MM.1S (cell line): Measurements from ENCODE around the gene ANKS4B.

ENCODE experiments used
- DNase-seq: peaks from one replicate; pipeline ENCODE4 v3.0.0-alpha.2; 2015
- H2AFZ ChIP-seq: fragments of 300-600 bp; sonication (generic); 2 replicates; pipeline ENCODE4 v1.6.0; 2016; ENCODE audit warnings: antibody characterized with exemption, low read length
- H3F3A ChIP-seq: fragments of 300-600 bp; sonication (generic); 2 replicates; pipeline ENCODE4 v1.6.1; 2016; ENCODE audit warnings: mild to moderate bottlenecking, antibody characterized with exemption, low read length, moderate library complexity, mixed read lengths; ENCODE audit not compliant: insufficient read depth
- H3K27ac ChIP-seq: fragments of 300-600 bp; sonication (generic); 2 replicates; pipeline ENCODE4 v1.5.1; 2016; ENCODE audit warnings: mild to moderate bottlenecking, low read length
- H3K27me3 ChIP-seq: fragments of 300-600 bp; sonication (generic); replicated peaks from 2 replicates; pipeline ENCODE4 v1.6.0; 2016; ENCODE audit warnings: low read length; ENCODE audit not compliant: insufficient read depth
- H3K36me3 ChIP-seq: fragments of 300-600 bp; sonication (generic); replicated peaks from 2 replicates; pipeline ENCODE4 v1.6.1; 2016; ENCODE audit warnings: mild to moderate bottlenecking, low read length, mixed read lengths; ENCODE audit not compliant: insufficient read depth
- H3K4me1 ChIP-seq: fragments of 300-600 bp; sonication (generic); 2 replicates; pipeline ENCODE4 v1.6.1; 2016; ENCODE audit warnings: low read length, mixed read lengths
- H3K4me2 ChIP-seq: fragments of 300-600 bp; sonication (generic); 2 replicates; pipeline ENCODE4 v1.6.0; 2016; ENCODE audit warnings: low read depth, low read length
- H3K4me3 ChIP-seq: fragments of 300-600 bp; sonication (generic); 2 replicates; pipeline ENCODE4 v1.5.1; 2016; ENCODE audit warnings: low read length, mixed read lengths
- H3K79me2 ChIP-seq: fragments of 300-600 bp; sonication (generic); 2 replicates; pipeline ENCODE4 v1.6.1; 2016; ENCODE audit warnings: mixed run types, low read length, mixed read lengths
- H3K9ac ChIP-seq: fragments of 300-600 bp; sonication (generic); 2 replicates; pipeline ENCODE4 v1.6.1; 2016; ENCODE audit warnings: low read length, mixed read lengths
- H3K9me2 ChIP-seq: fragments of 300-600 bp; sonication (generic); replicated peaks from 2 replicates; pipeline ENCODE4 v1.6.1; 2016; ENCODE audit warnings: mild to moderate bottlenecking, low read length, mixed read lengths; ENCODE audit not compliant: insufficient read depth
- H3K9me3 ChIP-seq: fragments of 300-600 bp; sonication (generic); replicated peaks from 2 replicates; pipeline ENCODE4 v1.6.1; 2016; ENCODE audit warnings: mild to moderate bottlenecking, low read length, mixed read lengths; ENCODE audit not compliant: insufficient read depth
- H4K20me1 ChIP-seq: fragments of 300-600 bp; sonication (generic); 2 replicates; pipeline ENCODE4 v1.6.1; 2016; ENCODE audit warnings: mild to moderate bottlenecking, low read length, moderate library complexity, mixed read lengths; ENCODE audit not compliant: insufficient read depth
- EZH2 ChIP-seq: fragments of 300-600 bp; sonication (generic); optimal IDR thresholded peaks from 2 replicates; pipeline ENCODE3; 2017; ENCODE audit warnings: low read depth, mild to moderate bottlenecking, antibody characterized with exemption, low read length, mixed read lengths
- EZH2phosphoT487 ChIP-seq: fragments of 300-600 bp; sonication (generic); IDR thresholded peaks from 2 replicates; pipeline ENCODE4 v1.6.1; 2018; ENCODE audit warnings: antibody characterized with exemption, low read length
- TF ChIP-seq, protein P1 (sequence below): fragments of 300-600 bp; sonication (generic); IDR thresholded peaks from 2 replicates; pipeline ENCODE4 v1.5.1; 2016; ENCODE audit warnings: antibody characterized with exemption, low read length, mixed read lengths

ANKS4B gene

DNA sequence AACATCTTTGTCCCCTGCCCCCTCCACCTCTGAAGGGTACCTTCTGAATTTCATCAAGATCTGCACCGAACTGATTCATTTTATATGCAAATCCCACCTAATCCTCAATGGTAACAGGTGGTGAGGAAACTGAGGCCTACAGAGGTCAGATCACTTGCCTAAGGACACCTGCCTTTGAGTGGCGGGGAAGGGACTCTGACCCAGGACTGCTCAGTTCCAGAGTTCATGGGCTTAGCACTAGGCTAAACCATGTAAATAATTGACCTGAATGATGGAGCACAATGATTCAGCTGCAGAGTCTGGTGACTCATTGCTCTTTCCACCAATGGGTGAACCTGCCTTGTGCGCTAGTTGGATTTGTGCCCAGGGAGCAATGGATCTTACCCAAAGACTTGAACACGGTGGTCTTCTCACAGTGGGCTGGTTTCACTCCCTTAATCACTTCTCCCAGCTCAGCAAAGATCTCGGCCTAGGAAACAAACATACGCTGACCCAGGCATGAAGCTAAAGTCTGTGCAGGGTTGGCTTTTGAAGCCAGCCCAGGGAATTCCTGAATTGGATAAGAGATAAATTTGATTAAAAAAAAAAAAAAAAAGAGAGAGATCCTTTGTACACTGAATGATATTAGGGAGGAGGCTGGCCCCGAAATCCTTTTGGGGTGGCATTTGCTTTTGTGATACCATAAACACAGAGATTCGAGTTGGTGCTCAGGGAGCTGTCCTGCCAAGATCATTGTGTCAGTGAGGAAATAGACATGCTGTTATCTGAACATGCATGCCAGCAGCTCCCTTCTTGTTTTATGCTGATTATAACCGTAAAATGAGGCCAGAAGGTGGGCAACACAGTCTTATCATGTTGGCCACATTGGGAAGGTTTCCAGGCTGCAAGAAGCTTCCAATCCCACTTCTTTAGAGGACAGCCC is 27.6 kb downstream of the ANKS4B start:
- no peaks in the 10 kb centered on the region for H4K20me1 ChIP-seq
- TF ChIP-seq EZH2 (no peak), EZH2phosphoT487 (no peak)
- H2AFZ ChIP-seq, result no peak overlapping the region
- no peak overlapping the region for H3K4me2 ChIP-seq
- no peak overlapping the region for H3K4me3 ChIP-seq
- no peaks in the 10 kb centered on the region for H3K27me3 ChIP-seq
- H3K79me2 ChIP-seq, result no peaks in the 10 kb centered on the region
- no peaks in the 10 kb centered on the region for H3K36me3 ChIP-seq
- peaks cover 9% of the 10 kb centered on the region for H3K4me1 ChIP-seq
- no peak overlapping the region for H3K27ac ChIP-seq
- DNase-seq, result no peak
- H3K9me3 ChIP-seq, result no peaks in the 10 kb centered on the region
- no peaks in the 10 kb centered on the region for H3K9me2 ChIP-seq
- no peaks in the 10 kb centered on the region for H3F3A ChIP-seq
- no peak overlapping the region for H3K9ac ChIP-seq

DNA sequence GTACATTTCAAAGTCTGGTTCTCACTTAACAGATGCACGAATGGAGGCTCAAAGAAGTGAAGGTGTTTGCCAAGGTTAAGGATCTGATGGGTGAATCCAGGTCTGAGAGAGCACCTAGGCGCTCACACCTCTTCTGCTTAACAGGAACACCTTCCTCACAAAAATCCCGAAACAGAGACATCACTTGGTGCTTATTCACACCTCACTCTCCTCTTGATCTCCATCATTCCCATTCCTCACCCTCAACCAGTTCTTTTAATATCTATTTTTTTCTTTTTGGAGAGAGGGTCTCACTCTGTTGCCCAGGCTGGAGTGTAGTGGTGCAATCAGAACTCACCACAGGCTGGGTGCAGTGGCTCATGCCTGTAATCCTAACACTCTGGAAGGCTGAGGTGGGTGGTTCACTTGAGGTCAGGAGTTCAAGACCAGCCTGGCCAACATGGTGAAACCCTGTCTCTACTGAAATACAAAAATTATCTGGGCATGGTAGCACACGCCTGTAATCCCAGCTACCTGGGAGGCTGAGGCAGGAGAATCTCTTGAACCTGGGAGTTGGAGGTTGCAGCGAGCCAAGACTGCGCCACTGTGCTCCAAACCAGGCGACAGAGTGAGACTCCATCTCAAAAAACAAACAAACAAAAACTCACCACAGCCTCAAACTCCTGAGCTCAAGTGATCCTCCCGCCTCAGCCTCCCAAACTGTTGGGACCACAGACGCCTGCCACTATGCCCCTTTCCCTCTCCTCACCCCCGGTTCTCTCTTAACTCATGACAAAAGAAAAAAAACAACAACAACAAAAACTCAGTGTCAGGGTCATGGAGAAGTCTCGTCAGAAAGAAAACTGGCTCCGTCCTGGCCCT is 29.5 kb downstream of the ANKS4B start:
- no peak overlapping the region for H3K4me3 ChIP-seq
- H3K4me2 ChIP-seq, result peak overlapping the region; percentile 20

DNA sequence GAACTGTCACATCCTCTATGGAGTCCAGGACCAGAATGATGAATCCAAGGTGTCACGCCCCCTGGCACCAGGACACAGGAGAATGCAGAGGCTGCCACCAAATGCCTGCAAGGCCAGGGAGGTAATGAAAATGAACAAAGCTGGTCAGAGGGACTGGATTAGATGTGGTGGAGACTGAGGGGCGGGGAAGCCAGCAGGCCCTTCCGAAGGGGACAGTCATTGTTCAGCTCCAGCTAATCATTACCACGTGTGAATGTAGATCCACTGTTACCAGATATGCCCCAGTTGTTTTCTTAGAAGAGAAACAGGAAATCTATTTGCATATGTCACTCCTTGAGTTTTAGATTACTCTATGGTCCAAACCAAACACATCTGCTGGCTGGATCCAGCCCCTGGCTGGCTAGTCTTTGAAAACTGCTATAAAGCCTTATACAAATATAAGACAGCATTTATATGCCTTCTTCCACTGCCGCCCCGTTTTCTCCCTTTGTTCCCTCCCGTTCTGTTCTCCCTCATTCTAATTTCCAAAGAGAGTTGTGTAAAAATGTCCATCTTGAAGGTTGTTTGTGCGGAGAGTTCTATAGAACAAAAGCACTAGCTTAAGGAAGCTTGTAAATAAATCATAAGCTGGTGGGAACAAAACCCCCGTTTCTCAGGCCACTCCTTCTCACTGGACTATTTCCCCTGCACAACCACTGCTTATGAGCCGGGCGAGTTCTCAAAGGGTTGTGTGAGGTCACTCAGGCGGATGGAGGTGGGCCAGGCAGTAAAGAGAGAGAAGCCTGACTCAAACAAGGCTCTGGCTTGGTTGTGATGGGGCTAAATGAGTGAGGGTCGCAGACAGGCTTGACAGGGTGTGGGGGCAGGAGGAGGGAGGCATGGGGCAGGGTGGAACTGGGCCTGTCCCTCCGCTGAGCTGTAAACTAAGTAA is 30.4 kb downstream of the ANKS4B start:
- H3K27ac ChIP-seq, result no peak overlapping the region
- peak; percentile 33 for DNase-seq
- no peaks in the 10 kb centered on the region for H3K79me2 ChIP-seq
- H3K9ac ChIP-seq, result no peak overlapping the region
- no peaks in the 10 kb centered on the region for H4K20me1 ChIP-seq
- H3K4me1 ChIP-seq, result peaks cover 9% of the 10 kb centered on the region
- H2AFZ ChIP-seq, result 0 out of 2 replicates have a peak overlapping the region, but pooled peaks have one; percentile 5
- no peaks in the 10 kb centered on the region for H3K9me3 ChIP-seq
- H3F3A ChIP-seq, result no peaks in the 10 kb centered on the region
- H3K4me2 ChIP-seq, result peak overlapping the region; percentile 20
- no peaks in the 10 kb centered on the region for H3K9me2 ChIP-seq
- H3K36me3 ChIP-seq, result no peaks in the 10 kb centered on the region
- TF ChIP-seq, protein P1, sequence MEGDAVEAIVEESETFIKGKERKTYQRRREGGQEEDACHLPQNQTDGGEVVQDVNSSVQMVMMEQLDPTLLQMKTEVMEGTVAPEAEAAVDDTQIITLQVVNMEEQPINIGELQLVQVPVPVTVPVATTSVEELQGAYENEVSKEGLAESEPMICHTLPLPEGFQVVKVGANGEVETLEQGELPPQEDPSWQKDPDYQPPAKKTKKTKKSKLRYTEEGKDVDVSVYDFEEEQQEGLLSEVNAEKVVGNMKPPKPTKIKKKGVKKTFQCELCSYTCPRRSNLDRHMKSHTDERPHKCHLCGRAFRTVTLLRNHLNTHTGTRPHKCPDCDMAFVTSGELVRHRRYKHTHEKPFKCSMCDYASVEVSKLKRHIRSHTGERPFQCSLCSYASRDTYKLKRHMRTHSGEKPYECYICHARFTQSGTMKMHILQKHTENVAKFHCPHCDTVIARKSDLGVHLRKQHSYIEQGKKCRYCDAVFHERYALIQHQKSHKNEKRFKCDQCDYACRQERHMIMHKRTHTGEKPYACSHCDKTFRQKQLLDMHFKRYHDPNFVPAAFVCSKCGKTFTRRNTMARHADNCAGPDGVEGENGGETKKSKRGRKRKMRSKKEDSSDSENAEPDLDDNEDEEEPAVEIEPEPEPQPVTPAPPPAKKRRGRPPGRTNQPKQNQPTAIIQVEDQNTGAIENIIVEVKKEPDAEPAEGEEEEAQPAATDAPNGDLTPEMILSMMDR, result no peak
- TF ChIP-seq EZH2phosphoT487 (no peak), EZH2 (no peak)
- H3K27me3 ChIP-seq, result no peaks in the 10 kb centered on the region
- H3K4me3 ChIP-seq, result no peak overlapping the region

More for the DNA sequence above, 29.5 kb downstream of the ANKS4B start:
- Histone ChIP-seq H3K79me2 (no peaks in the 10 kb centered on the region), H3K9ac (no peak overlapping the region), H2AFZ (0 out of 2 replicates have a peak overlapping the region, but pooled peaks have one; percentile 5), H4K20me1 (no peaks in the 10 kb centered on the region), H3F3A (no peaks in the 10 kb centered on the region), H3K27ac (no peak overlapping the region), H3K4me1 (peaks cover 9% of the 10 kb centered on the region), H3K9me3 (no peaks in the 10 kb centered on the region), H3K9me2 (no peaks in the 10 kb centered on the region), H3K27me3 (no peaks in the 10 kb centered on the region), H3K36me3 (no peaks in the 10 kb centered on the region)
- TF ChIP-seq EZH2phosphoT487 (no peak), EZH2 (no peak)
- TF ChIP-seq, protein P1, result no peak
- DNase-seq, result no peak
